Epithelial cell of prostate (primary cell): ENCODE measurements around the gene RIMS1.

ENCODE experiments used
- DNase-seq: peaks from one replicate; pipeline ENCODE4 v3.0.0-alpha.2; 2011; ENCODE audit warnings: low read depth, low spot score
- H3K27ac ChIP-seq: fragments of 450-650 bp; 2 replicates; pipeline ENCODE4 v1.5.1; 2017; ENCODE audit warnings: mild to moderate bottlenecking

RIMS1 gene

DNA sequence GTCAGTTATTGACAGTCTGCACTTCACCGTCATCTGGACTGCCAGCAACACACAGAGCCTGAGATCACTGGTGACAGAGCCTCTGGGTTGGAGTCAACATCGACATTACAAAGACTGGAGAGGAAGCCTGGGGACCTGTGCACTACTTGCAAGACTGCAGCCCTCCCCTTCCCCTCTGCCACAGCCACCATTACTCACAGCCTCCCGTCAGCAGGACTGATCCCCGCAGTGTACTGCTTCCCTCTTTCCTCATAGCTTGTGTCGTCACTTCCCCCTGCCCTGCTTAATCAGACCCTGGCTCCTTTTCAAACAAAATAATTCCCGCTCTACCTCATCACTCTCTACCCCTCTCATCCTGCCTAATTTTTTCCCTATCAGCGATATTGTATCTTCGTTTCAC, 500.0 kb downstream of the RIMS1 start:
- no peak overlapping the region for H3K27ac ChIP-seq
- no peak for DNase-seq

DNA sequence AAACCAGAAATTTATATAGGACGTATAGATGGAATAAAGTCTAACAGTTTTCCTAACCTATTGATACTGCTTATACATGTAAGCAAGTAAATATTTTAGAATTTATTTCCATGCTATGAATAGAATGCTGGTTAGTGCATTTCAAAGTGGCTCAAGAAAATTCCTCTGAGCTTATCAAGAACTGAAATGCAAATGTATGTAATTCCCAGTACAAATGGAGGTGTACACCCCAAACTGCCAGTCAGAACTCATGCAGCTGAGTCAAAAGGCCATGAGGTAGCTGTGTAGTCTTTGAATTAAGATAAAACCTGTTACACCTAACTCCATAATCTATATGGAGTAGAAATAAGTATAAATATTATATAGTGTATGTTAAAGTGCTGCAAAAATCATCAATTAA, 503.3 kb downstream of the RIMS1 start:
- H3K27ac ChIP-seq: no peak overlapping the region
- no peak for DNase-seq

DNA sequence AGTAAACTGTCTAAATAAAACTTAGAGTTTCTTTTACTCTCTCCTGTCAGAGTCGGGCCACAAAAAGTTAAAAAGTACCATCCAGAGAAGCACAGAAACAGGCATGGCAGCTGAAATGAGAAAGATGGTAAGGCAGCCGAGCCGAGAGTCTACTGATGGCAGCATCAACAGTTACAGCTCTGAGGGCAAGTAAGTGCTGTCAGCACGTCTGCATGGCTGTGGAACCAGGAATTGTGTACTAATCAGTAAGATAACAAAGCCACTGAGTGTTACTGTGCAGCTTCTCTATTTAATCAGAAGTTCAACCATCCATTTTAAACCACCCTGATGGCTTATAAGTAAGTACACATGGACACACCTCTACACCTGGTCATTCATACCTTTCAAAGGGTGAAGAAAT, 504.2 kb downstream of the RIMS1 start:
- H3K27ac ChIP-seq: no peak overlapping the region
- DNase-seq: no peak

DNA sequence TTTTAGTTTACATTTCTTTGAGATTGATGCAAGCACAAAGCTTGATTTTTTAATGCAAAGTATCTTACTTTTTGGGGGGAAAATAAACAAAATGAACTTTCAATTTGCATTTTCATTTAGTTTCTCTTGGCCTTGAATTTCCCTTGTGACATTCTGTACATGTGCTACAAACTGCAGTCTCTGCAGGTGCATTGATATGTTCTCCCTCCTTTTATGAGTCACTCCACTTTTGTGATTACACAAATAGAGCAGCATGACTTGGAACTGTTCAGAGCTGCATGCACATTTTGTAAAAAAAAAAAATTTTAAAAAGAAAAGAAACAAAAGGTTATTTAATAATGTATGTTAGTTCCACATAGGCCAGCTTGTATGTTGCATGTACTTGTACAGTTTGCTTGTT, 515.5 kb downstream of the RIMS1 start:
- H3K27ac ChIP-seq: no peak overlapping the region
- no peak for DNase-seq

DNA sequence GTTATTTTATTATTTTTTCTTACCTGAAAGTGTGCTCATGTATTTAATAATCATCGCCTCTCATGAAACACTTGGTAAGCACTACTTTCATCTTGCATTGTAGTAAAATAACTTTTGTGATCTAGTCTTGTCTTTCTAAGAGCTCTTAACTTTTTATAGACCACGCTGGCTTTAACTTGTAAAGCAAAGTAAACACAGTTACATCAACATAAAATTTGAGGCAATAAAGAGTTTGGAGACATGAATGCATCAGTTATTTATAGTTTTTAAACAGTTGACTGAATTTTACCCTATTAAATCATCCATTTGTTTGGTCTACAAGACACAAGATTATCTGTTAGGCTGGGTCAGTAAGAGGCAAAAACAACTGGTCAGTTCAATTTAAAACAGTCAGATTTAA, 517.1 kb downstream of the RIMS1 start:
- DNase-seq: no peak

DNA sequence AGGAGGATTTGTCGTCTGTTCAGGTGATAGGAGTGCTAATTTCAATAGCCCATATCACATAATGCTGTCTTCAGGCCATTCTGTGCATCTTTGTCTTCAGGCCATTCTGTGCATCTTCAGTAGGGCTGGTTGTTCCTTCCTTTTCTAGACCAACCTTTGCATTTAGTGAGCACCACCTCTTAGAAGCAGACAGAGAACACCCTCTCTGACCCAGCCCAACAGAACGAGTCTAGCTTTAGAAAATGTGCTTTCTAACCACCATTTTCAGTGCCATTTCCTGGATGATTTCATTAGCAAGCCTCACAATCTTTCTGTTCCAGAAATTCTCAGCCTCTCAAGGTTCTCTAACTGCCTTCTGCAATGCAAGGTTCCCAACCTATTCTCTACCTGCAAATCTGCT, 520.2 kb downstream of the RIMS1 start:
- no peak for DNase-seq
- no peak overlapping the region for H3K27ac ChIP-seq

More for the DNA sequence above, 517.1 kb downstream of the RIMS1 start:
- no peak overlapping the region for H3K27ac ChIP-seq

DNA sequence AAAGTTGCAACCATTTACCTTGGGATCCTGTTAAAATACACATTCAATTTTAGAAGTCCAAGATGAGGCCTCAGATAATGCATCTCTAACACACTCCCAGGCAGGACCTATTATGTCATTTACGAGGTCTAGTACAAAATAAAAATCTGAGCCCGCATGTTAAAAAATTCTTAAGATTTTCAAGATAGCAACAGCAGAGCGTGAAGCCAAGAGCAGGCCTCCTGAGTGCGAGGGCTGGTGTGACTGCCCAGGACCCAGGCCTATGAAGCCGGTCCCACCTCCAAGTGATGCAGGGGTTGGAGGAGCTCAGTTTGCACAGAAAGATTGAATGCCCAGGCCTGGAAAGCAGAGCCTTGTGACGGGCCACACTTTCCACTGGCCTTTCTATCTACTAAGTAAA, 524.4 kb downstream of the RIMS1 start:
- no peak for DNase-seq
- H3K27ac ChIP-seq: no peak overlapping the region

DNA sequence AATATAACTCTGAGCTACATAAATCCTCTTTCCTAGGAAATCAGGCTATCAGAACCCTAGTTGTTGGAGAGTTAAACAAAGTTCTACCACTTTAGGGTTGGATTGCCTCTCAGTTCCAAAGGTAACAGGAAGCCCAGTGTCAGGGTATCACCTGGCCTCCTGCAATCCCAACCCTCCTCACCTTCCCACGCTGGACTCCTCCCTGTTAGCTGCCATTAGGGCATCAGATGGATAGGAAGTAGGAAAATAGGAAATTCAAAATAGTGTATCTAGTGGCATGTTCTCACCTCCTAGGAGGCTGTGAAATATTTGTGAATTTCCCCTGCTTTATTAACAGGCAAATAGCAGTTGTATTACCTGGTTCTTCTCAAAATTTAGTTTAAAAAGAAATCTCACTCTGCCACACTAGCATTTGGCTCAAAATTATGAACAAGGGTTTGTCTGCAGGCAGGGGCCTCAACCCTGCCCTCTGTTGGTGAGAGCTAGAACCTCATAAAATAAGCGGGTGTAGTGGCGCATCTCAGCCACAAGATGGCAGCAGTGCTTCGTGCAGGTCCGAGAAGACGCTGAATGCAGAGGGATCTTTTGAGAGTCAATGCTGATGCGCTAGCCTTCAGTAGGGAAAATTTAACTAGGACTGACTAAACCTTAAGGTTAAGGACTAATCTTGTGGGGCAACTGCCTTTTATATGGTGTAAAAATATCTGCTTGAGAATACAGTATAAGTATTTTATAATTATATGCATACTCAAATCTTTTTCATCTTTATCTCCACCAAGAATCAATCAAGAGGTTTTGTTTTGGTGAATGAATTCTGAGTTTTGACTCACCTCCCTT, 525.7 kb downstream of the RIMS1 start:
- H3K27ac ChIP-seq: no peak overlapping the region
- DNase-seq: peak; percentile 10

DNA sequence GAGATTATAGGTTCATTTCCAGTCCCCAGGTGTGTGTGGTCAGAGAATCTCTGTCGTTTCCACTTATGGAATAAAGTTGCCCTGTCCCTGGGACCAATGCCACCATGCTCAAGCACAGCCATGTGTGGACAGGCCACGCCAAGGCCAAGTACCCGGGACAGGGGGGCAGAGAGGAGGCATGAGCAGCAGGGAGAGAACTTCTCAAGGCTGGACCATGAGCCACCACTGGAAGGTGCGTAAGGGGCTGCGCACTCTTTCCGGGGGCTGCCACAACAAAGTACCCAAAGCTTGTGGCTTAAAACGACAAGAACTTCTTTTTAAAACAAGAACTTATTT, 526.3 kb downstream of the RIMS1 start:
- DNase-seq: no peak
- no peak overlapping the region for H3K27ac ChIP-seq

DNA sequence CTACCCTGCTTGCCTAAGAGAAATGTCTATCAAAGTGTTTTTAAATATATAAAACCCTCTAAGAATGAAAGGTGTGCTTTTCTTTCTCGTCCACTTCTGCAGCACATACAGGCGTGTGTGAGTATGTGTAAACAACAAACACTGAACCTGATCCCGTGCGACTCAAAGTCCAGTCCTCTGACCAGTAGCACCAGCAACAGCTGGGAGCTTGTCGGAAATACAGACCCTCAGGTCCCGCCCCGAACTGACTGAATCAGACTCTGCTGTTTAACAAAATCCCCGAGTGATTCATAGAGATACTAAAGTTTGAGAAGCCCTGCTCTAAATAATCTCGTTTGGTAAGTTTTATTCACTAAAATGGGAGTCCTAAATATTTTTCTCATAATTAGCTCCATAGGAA, 527.5 kb downstream of the RIMS1 start:
- no peak for DNase-seq
- no peak overlapping the region for H3K27ac ChIP-seq

DNA sequence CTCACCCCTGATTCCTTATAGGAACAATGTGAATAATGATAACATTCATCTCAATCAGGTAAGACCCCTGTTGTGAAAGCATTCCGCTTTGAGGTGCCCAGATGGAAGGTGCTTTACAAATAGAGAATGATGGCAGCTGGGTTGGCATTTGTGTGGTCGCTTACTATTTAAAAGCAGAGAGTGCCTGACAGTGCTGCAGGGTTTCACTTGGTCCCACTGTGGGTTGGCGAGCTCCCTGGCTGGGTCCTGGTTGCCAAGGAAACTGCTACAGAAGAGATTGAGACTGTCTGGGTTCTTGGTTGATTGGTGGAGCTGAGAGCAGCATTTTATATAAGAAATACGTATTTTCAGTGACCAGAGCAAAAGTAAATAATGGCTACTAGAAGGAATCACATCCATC, 528.3 kb downstream of the RIMS1 start:
- no peak overlapping the region for H3K27ac ChIP-seq
- DNase-seq: no peak

DNA sequence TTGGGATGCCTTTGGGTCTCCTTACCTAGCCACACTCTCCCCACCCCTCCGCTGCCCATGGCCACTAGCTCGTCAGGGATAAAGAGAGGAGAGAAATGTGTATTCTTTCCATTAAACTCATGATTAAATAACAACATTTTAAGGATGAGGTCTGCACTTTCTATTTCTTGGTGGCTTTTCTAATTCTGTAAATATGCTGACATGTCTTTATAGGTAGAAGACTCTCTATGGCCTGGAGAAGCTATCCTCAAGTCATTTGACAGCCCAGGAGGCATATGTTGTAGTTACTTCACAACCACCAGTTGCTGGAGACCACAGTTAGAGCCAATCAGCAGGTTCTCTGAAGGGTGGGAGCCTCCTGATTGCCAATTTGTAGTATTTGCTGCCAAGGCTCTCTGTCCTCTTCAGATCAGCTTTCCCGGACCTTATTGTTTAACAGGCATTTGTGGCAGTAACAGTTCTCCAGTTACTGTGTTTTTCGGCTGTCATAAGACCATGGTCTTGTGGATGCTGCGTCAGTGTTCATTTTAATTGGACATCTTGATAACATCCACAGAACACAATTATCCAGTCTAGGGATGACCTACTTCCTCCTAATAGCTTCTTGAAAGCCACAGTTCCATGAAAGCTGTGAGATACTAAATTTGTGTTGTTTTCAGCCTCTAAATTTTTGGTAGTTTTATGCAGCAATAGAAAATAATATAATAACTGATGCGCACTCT, 530.6 kb downstream of the RIMS1 start:
- no peak overlapping the region for H3K27ac ChIP-seq
- no peak for DNase-seq

DNA sequence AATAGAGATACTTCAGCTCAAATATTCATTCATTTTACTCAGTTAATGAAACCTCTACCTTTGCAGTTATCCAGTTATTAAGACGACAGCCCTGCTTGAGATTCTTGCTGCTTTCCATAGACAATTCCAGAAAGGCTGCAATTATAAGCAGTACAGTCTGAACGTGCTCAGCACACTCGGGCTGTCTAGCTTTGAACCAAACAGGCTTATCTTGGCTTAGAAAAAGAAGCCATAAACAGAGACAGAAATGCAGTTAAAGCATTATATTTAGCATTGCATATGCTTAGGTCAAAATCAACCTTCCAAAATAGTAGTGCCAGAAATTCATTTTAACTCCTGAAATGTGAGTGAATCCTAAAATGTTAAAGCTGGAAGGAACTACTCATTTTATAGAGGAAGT, 531.4 kb downstream of the RIMS1 start:
- H3K27ac ChIP-seq: no peak overlapping the region
- DNase-seq: no peak

DNA sequence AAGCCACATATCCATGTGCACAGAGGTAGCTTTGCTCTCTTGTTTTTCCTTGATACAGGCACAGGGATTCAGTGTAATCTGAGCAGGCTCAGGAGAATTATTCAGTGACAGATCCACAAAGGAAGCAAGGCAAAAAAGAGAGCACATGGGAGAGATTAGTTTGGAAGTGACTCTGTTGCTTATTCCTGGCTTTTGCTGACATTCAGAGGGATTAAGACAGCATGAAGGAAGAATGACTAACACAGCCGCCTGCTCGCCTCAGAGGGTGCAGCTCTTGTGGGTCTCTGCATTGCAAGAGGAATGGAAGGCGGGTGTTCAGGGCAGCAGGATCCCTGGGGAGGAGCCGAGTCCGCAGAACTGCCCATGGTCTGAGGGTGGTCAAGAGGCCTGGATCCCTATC, 532.1 kb downstream of the RIMS1 start:
- DNase-seq: peak; percentile 8
- H3K27ac ChIP-seq: no peak overlapping the region

DNA sequence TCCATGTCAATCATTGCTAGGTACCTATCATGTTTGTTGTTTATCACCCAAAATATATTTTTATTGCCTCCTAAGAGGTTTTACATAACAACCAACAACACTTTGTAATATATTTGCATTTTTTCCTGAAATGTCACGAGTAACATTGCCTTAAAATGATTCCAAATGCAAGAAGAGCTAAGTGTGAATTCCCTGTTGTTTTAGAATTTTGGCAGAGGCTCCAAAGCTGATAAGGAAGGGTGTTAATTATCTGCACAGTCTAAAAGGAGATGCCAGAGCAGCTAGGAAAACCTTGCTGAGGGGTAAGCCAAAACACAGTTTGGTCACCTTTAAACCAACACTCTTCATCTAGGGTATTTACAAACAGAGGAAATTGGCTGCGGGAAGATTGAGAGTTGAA, 533.6 kb downstream of the RIMS1 start:
- DNase-seq: no peak
- no peak overlapping the region for H3K27ac ChIP-seq

DNA sequence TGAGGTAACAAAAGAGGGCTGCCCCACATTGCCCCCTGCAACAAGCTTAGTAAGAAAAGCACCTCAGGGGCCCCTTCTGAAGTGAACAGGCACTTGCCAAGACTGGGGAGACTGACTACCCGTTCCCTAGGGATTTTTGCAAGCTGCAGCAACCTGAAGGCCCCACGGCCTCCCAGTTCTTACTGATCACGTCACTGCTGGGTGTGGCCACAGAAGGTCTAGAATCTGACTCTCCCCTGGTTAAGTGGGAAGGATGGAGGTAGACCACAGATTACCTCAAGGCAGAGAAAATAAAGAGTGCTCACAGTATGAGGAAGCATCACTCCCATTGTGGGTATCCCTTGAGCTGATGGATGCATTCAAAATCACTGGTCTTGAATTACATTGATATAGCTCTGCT, 534.1 kb downstream of the RIMS1 start:
- no peak overlapping the region for H3K27ac ChIP-seq
- no peak for DNase-seq

DNA sequence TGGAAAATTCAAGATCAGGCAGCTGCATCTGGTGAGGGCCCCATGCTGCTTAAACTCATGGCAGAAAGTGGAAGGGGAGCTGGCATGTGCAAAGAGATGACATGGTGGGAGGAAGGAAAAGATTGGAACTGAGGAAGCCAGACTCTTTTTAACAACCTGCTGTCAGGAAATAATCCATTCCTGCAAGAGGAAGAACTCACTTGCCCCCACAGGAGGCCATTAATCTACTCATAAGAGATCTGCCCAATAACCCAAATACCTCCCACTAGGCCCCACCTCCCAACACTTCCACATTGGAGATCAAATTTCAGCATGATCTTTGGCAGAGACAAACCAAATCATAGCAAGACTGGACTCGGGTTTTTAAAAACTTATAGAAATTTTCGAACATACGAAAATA, 535.0 kb downstream of the RIMS1 start:
- H3K27ac ChIP-seq: no peak overlapping the region
- no peak for DNase-seq

DNA sequence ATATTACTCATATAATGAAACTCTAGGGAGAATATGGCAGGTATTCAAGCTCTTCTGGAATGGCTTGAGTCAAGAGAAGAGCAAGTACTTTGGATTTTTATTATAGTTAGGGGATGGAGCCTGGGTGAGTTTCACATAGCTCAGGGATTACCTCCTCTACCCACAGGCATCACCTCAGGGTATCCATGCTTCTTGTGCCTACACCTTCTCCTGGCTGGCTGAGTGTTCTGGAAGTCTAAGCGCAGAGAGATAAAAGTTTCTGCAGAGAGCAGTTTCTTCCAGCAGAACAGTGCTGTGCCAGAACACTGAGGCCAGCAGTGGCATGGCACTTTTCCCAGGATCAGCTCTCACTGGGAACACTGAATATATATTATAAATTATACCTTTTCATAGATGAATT, 535.8 kb downstream of the RIMS1 start:
- peak; percentile 51 for DNase-seq
- H3K27ac ChIP-seq: peak overlapping the region; percentile 11

DNA sequence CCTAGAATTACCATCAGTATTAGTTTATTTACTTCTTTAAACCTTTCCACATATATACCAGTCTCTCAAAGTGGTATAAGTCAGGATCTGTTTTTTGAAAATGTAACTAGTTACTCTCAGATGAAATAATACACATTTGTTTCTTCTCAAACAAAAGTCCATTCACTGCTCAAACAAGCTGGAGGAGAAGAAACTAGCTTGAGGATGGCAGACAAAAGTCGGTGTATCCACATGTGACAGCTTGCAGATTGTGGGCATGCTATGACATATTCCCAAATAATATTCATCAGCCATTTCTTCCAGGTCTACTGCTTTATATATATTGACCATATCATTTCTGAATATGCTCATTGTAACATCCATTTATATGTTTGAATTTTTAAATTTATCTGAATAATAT, 538.1 kb downstream of the RIMS1 start:
- peak; percentile 5 for DNase-seq
- peak overlapping the region; percentile 57 for H3K27ac ChIP-seq

DNA sequence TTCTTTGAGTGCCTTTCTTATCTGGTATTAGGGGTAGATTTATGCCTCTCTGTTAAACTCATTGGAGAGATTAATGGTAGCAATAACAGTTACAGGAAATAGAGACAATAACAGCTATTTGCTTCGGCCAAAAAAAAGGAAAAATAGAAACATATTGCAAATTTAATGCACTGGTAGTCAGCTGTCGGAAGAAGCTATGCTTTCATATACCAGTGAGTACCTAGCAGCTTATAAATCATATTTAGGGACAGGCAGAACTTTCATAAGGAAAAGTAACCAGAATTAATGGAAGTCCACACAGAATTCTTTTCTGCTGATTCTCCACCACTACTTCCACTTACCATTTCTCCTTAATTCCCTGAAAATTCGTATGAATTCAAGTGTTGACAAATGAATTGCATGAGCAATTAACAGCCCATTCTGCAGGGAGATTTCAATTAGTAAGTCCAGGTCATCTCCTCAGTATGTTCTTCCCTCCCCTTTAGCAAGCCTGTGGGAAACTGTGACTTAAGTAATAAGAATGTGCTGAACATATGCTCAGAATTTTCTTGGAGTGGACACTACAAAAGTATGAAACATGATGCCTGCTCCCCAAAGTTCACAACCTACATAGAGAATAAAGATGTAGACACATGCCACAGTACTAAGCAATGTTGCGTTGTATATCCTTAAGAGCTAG, 538.8 kb downstream of the RIMS1 start:
- H3K27ac ChIP-seq: peak overlapping the region; percentile 57
- peak; percentile 22 for DNase-seq

DNA sequence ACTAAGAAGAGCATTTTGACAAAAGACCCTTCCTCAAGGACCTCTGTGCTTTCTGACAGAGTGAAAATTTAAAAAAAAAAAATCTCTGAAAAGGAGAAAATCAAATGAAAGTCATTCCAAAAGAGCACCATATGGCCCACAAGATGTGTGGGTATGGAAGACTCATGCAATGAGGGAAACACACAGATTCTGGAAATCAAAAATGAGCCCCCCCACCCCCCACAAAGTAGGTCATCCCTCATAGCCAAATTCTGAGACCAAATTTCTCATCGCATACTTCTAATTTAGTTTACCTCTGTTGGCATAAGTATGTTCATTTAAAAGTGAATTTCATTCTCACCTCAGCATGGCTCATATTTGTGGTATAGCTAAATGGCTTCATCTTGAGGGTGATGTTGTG, 554.3 kb downstream of the RIMS1 start:
- no peak for DNase-seq
- H3K27ac ChIP-seq: no peak overlapping the region
